Endometrial microvascular endothelial cells (primary cell): ENCODE results near the gene ZNF80. TPM values are rescaled to one million over a fixed set of nuclear protein-coding genes. Genes with fewer than 3 reads are reported as not detected.
"Not testable (repeated sequence)": the region's sequence is repeated elsewhere in the genome, so short reads cannot be mapped to it uniquely, and the experiment has no call there.

ENCODE experiments used
- in situ Hi-C: cut with HindIII; loops from 2 replicates; pipeline ENCODE4 v1.10.0; 2017; ENCODE audit warnings: low sequenced_read_pairs, low pct_unique_long_range_greater_than_20kb; ENCODE audit errors: inconsistent ontology term
- total RNA-seq: library from RNA; depleted of rRNA; stranded (reverse); fragments of >200 nt; gene quantifications from one replicate; pipeline ENCODE4 v1.2.3, GENCODE V29; 2015; ENCODE audit errors: inconsistent ontology term

ZNF80 gene
- not detected for total RNA-seq

GRCh38 chr3:114237478-114237877, at the start of gene ZNF80:
TSS of gene ZNF80 (minus strand) at chr3:114237578. CDS start at chr3:114237074, 504 bp downstream.
- in situ Hi-C loops, result not testable (repeated sequence)

DNA sequence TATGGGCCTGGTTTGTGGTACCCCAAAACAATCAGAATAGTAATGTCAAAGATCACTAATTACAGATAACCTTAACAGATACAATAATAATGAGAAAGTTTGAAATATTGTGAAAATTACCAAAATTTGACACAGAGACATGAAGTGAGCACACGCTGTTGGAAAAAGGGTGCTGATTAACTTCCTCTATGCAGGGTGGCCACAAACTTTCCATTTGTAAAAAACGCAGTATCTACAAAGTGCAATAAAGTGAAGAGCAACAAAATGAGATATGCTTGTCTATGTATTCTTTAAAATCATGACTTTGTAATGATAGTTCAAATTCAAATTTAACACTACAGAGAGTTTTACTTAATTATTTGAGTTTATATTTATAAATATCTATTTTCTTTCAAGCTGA, 48.9 kb upstream of the ZNF80 start:
- in situ Hi-C loops, result no loop called here

GRCh38 chr3:114285648-114286230, 48.4 kb upstream of the ZNF80 start:
- in situ Hi-C loops, result no loop called here

- in situ Hi-C loops, result no loop called here
These were observed 47.3 kb upstream of the ZNF80 start for GRCh38 chr3:114284644-114285043.

- in situ Hi-C loops, result not testable (repeated sequence)
These were observed 39.5 kb upstream of the ZNF80 start for GRCh38 chr3:114276856-114277255.

DNA sequence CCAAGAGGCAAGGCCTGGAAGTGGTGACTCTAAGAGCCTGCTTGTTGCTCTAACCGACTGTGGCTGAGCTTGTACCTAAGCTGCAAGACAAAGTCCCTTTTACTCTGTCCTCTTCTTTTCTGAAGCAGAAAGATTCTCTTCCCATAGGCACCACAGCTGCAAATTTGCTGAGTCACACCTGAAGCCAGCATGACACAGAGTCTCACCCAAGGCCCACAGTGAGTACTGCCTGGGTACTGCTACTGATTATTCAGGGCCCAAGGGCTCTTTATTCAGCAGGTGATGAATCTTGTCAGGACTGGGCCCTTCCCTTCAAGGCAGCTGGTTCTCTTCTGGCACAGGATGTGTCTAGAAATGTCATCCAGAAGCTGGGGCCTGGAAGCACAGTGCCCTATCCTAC, 37.6 kb upstream of the ZNF80 start:
- in situ Hi-C loops, result no loop called here

DNA sequence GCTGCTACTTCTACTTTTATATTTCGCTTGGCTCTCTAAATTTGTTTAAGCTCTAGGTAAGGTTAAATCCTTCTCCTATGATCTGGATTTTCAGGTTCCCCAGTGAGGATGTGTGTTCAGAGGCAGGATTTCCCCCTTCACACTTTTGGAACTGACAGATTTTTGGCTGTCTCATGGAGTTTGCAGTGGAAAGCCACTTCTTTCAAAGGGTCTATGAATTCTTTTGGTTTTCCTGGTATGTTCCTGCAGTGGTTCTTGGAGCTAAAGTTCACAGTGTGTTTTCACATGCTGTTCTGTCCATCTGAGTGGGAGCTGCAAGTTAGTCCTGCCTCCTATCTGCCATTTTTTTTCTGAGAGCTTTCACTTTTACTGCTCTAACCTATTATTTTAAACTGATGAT, 34.9 kb upstream of the ZNF80 start:
- in situ Hi-C loops, result no loop called here

GRCh38 chr3:114270019-114270418, 32.6 kb upstream of the ZNF80 start:
- in situ Hi-C loops, result no loop called here

DNA sequence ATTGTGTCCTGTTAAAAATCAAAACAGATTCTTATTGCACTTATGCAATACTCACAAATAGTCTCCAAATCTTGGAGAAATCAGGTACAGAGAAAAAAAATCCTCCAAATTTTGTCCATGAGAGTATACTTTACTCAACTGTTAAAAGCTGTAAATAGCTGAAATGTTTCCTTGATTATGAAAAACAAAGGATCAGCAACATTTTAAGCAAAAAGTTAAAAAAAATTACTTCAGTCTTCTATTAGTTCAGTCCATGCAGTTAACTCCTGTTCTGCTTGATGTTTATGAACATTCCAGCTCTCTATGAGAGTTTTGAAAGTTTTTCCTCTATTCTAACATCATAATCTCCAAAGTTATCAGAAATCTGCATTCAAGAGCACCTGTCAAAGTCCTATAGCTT, 22.8 kb upstream of the ZNF80 start:
- in situ Hi-C loops, result no loop called here

DNA sequence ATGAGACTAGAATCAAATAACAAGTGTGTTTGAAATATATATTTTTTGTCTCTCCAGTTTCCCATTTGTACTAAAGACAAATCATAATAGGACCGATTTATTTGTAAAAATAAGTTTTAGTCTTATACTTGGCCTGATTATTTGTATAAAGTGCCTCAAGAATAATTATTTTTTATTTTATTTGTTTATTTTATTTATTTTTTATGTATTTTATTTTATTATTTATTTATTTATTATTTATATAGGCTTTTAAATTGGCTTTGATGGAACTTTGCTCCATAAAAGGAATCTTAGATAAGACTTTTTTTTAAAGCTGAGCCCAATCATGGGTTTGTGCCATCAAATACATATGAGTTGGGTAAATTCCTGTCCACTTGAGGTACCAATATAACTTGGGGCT, 22.2 kb upstream of the ZNF80 start:
- in situ Hi-C loops, result no loop called here

- in situ Hi-C loops, result no loop called here
These were observed 16.1 kb upstream of the ZNF80 start for GRCh38 chr3:114253505-114253904.

DNA sequence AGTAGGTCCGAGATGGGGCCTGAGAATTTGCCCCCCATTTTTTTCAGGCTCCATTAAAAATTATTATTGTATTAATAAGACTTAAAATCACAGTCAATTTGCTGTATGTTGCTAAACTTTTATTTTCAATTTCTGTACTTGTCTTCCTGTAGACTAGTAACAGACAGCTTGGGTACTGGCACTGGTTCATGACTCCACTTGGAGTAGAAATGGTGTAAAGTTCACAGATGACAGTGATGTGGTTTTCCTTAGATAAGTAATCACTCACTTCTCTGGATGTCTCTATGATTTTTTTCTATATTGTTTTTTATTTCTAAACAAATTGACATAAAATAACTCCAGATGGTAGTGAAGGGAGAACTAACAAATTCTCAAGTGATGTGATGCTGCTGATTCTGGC, 15.6 kb upstream of the ZNF80 start:
- in situ Hi-C loops, result no loop called here

- in situ Hi-C loops, result no loop called here
These were observed 5.6 kb upstream of the ZNF80 start for GRCh38 chr3:114242947-114243346.

DNA sequence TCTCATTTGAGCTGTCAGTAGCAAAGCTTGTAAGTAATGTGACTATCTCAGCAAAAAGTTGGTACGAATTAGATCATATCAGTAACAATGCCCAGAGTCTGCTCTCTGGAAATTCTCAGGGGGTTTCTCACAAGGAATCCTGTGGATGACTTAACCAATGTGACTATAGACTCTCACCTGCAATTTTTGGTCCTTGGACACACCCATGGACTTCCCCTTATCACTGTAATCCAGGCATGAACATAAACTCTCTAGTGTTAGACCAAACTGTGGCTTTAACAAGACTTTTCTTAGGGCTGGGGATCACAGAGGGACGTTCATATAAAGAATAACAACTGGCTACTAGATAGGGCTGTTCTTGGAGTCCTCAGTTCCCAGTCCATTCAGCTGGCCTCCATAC, 3.9 kb upstream of the ZNF80 start:
- in situ Hi-C loops, result no loop called here

DNA sequence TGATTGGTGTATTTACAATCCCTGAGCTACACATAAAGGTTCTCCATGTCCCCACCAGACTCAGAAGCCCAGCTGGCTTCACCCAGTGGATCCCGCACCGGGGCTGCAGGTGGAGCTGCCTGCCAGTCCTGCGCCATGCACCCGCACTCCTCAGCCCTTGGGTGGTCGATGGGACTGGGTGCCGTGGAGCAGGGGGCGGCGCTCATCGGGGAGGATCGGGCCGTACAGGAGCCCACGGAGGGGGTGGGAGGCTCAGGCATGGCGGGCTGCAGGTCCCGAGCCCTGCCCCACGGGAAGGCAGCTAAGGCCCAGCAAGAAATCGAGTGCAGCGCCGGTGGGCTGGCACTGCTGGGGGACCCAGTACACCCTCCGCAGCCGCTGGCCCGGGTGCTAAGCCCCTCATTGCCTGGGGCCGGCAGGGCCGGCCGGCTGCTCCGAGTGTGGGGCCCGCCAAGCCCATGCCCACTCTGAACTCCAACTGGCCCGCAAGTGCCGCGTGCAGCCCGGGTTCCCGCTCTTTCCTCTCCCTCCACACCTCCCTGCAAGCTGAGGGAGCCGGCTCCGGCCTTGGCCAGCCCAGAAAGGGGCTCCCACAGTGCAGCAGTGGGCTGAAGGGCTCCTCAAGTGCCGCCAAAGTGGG, 888 bp upstream of the ZNF80 start:
- in situ Hi-C loops, result not testable (repeated sequence)

GRCh38 chr3:114235431-114235830, 1.9 kb downstream of the ZNF80 start:
- in situ Hi-C loops, result no loop called here

GRCh38 chr3:114234745-114235144, 2.6 kb downstream of the ZNF80 start:
- in situ Hi-C loops, result no loop called here

GRCh38 chr3:114231616-114232015, 5.8 kb downstream of the ZNF80 start:
- in situ Hi-C loops, result no loop called here

- in situ Hi-C loops, result no loop called here
These were observed 10.3 kb downstream of the ZNF80 start for GRCh38 chr3:114227076-114227475.

DNA sequence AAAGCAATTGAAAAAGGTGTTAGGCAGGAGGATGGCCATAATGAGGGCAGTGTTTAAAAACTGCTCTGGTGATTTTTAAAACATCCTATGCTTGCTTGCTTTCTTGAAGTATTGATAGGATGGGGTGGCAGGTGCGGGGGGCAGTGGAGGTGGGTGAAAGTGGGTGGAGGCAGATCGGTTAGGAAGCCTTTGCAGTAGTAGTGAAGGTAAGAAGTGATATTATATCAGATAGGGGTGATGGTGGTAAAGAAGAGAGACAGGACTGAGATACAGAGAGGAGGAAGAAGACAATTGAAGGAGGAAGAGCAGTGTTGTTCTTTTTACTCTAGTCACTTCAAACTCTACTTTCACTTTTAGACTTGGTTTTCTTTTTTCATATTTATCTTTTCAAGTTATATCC, 11.1 kb downstream of the ZNF80 start:
- in situ Hi-C loops, result no loop called here

GRCh38 chr3:114223143-114223542, 14.2 kb downstream of the ZNF80 start:
- in situ Hi-C loops, result no loop called here
